ENCODE results near the gene SRD5A3.

The SRD5A3 gene

DNA sequence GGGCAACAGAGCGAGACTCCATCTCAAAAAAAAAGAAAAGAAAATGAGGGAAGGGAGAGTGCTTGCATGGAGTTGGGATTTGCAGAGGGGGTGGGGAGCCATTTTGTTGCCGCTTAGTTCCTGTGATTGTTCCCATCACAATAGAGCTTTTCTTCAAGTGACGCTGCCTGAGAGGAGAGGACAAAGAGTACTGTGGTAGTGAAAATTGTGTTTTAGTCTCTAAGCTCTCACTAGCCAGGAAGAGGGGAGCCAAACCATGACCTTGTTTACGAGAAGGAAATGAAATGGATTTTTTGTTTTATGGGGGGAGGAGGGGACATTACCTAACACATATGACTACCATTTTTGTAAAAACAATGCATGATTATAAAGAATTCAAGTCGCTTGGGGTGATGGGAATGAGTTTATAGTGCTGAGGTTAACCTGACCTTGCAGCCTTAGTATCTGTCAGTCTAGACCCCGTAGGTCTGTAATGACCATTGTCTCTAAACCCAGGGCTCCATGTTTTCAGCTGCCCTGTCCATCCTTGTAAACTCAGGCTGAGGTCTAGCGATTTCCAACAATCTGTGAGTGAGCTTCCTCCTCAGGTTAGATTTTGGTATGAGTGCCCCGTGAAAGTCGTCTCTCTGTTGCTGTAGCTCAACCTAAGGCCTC is 18.8 kb downstream of the SRD5A3 start:
- Histone ChIP-seq H3K4me3 (IDR thresholded peaks at IDR 0.05; ENCODE audit: insufficient read depth, low read depth, low read length) (no peak overlapping the region), H3K27ac (no peak overlapping the region), H3K9ac (no peak overlapping the region), H3K27me3 (ENCODE audit: insufficient read depth, low read depth) (no peaks in the 10 kb centered on the region), H4K20me1 (ENCODE audit: insufficient read depth) (no peaks in the 10 kb centered on the region), H3K79me2 (ENCODE audit: insufficient read depth, low read depth) (no peaks in the 10 kb centered on the region), H3K4me2 (no peak overlapping the region), H3K4me1 (ENCODE audit: low read depth, poor library complexity, severe bottlenecking) (peaks cover 1% of the 10 kb centered on the region), H2AFZ (ENCODE audit: low read depth) (no peak overlapping the region), H3K36me3 (ENCODE audit: insufficient read depth) (no peaks in the 10 kb centered on the region)
- TF ChIP-seq, protein P1, sequence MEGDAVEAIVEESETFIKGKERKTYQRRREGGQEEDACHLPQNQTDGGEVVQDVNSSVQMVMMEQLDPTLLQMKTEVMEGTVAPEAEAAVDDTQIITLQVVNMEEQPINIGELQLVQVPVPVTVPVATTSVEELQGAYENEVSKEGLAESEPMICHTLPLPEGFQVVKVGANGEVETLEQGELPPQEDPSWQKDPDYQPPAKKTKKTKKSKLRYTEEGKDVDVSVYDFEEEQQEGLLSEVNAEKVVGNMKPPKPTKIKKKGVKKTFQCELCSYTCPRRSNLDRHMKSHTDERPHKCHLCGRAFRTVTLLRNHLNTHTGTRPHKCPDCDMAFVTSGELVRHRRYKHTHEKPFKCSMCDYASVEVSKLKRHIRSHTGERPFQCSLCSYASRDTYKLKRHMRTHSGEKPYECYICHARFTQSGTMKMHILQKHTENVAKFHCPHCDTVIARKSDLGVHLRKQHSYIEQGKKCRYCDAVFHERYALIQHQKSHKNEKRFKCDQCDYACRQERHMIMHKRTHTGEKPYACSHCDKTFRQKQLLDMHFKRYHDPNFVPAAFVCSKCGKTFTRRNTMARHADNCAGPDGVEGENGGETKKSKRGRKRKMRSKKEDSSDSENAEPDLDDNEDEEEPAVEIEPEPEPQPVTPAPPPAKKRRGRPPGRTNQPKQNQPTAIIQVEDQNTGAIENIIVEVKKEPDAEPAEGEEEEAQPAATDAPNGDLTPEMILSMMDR (conservative IDR thresholded peaks at IDR 0.05; ENCODE audit: low read depth, low read length), result no peak

DNA sequence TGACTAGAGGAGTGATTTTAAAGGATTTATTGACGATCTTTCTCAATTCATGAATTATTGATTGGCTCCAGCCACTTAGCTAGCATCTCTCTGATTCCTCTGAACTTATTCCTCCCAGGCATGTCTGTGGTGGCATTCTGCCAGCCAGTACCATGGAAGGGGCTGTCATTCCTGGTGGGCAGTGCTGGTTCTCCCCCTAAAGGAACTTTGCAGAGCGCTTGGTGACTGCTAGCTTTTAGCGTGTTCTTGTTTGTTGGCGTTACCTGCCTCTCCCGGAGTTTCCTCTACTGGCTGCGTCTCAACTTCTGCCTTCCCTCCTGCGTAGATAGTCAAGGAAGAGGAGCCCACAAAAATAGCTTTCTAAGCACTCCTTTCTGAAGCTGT is 19.3 kb downstream of the SRD5A3 start:
- H3K27me3 ChIP-seq (ENCODE audit: insufficient read depth, low read depth), result no peaks in the 10 kb centered on the region
- H3K9ac ChIP-seq, result no peak overlapping the region
- no peak overlapping the region for H3K4me3 ChIP-seq (IDR thresholded peaks at IDR 0.05; ENCODE audit: insufficient read depth, low read depth, low read length)
- H3K4me2 ChIP-seq, result no peak overlapping the region
- no peaks in the 10 kb centered on the region for H4K20me1 ChIP-seq (ENCODE audit: insufficient read depth)
- H3K4me1 ChIP-seq (ENCODE audit: low read depth, poor library complexity, severe bottlenecking), result peaks cover 6% of the 10 kb centered on the region
- H3K27ac ChIP-seq, result no peak overlapping the region
- H3K79me2 ChIP-seq (ENCODE audit: insufficient read depth, low read depth), result no peaks in the 10 kb centered on the region
- H3K36me3 ChIP-seq (ENCODE audit: insufficient read depth), result no peaks in the 10 kb centered on the region
- TF ChIP-seq, protein P1 (conservative IDR thresholded peaks at IDR 0.05; ENCODE audit: low read depth, low read length), result no peak
- no peak overlapping the region for H2AFZ ChIP-seq (ENCODE audit: low read depth)

DNA sequence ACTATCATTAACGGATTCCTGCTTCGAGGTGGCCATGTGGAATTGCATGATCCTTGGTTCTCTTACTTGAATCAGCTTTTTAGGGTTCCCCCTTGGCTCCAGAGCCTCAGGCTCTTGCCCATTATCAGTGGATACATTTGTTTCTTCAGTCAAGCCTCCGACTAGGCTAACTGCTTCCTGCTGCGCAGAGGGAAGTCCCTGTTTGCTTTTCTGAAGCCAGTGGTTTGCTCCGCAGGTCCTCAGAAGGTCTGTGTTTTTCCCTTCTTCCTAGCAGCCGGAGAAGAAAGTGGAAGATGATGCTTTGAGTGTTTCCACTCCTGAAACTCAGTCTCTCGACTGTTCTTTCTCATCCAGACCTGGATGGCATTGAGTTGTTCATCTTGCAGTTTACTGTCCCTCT is 20.6 kb downstream of the SRD5A3 start:
- TF ChIP-seq, protein P1 (conservative IDR thresholded peaks at IDR 0.05; ENCODE audit: low read depth, low read length), result no peak
- Histone ChIP-seq H3K79me2 (ENCODE audit: insufficient read depth, low read depth) (no peaks in the 10 kb centered on the region), H3K4me3 (IDR thresholded peaks at IDR 0.05; ENCODE audit: insufficient read depth, low read depth, low read length) (no peak overlapping the region), H3K4me2 (no peak overlapping the region), H3K36me3 (ENCODE audit: insufficient read depth) (no peaks in the 10 kb centered on the region), H2AFZ (ENCODE audit: low read depth) (no peak overlapping the region), H4K20me1 (ENCODE audit: insufficient read depth) (no peaks in the 10 kb centered on the region), H3K27me3 (ENCODE audit: insufficient read depth, low read depth) (no peaks in the 10 kb centered on the region), H3K9ac (no peak overlapping the region), H3K4me1 (ENCODE audit: low read depth, poor library complexity, severe bottlenecking) (peaks cover 6% of the 10 kb centered on the region), H3K27ac (no peak overlapping the region)

DNA sequence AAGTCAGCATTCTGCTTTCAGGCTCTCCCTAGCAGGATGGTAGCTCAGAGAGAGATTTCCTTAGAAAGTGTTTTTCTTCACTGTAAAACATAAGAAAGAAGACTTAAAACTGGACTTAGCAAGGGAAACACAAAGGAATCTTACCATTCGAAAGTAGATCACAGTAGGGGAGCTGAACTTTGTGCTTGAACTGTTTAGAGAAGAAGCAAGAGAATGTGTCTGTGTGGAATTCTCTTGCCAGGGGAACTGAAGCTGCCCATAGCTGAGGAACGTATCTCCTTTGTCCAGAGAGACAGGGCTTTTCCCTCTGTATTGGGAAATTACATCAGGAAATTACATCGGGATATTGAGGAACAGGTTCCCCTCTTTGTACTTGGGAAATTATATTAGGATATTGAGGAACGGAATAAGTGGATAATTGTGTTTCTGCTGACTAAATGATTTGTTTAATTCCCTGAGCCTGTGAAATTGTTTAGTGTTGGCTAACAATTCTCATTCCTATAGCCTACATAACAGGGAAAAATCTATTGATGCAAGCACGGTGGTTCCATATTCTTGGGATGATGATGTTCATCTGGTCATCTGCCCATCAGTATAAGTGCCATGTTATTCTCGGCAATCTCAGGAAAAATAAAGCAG is 21.2 kb downstream of the SRD5A3 start:
- Histone ChIP-seq H3K79me2 (ENCODE audit: insufficient read depth, low read depth) (no peaks in the 10 kb centered on the region), H4K20me1 (ENCODE audit: insufficient read depth) (no peaks in the 10 kb centered on the region), H3K4me3 (IDR thresholded peaks at IDR 0.05; ENCODE audit: insufficient read depth, low read depth, low read length) (no peak overlapping the region), H2AFZ (ENCODE audit: low read depth) (no peak overlapping the region), H3K9ac (no peak overlapping the region), H3K27ac (no peak overlapping the region), H3K4me1 (ENCODE audit: low read depth, poor library complexity, severe bottlenecking) (peaks cover 6% of the 10 kb centered on the region), H3K4me2 (no peak overlapping the region), H3K36me3 (ENCODE audit: insufficient read depth) (no peaks in the 10 kb centered on the region), H3K27me3 (ENCODE audit: insufficient read depth, low read depth) (no peaks in the 10 kb centered on the region)
- TF ChIP-seq, protein P1 (conservative IDR thresholded peaks at IDR 0.05; ENCODE audit: low read depth, low read length), result no peak
